ENCODE results near the gene CHAC1.

GRCh38 chr15:40960151-40960885 lies 7.0 kb downstream of the CHAC1 start:
- TF ChIP-seq CTCF (conservative IDR thresholded peaks at IDR 0.05 in 1 of 2, IDR thresholded peaks at IDR 0.05 in 1 of 2; ENCODE audit: low read depth in 1 of 2, low read length in 2 of 2) (no peak), EZH2 (IDR thresholded peaks at IDR 0.05; ENCODE audit: low read length, missing control alignments) (no peak)

All from fibroblast of lung (primary cell).